HL-60/S4 (cell line): ENCODE results near the gene ENOX1.

Experiments used
- in situ Hi-C: fragments of 300-500 bp; cut with MboI; formaldehyde crosslinking; loops from 2 replicates; pipeline ENCODE4 v1.14.3; 2022; ENCODE audit warnings: low sequenced_read_pairs

Gene ENOX1

GRCh38 chr13:43269037-43269481 lies 517.7 kb downstream of the ENOX1 start:
- in situ Hi-C loops = no loop called here

GRCh38 chr13:43268632-43269031 lies 518.1 kb downstream of the ENOX1 start:
- in situ Hi-C loops = no loop called here

- in situ Hi-C loops = no loop called here
Measured at GRCh38 chr13:43267916-43268315, 518.9 kb downstream of the ENOX1 start.

GRCh38 chr13:43266936-43267615 lies 519.7 kb downstream of the ENOX1 start:
- in situ Hi-C loops = no loop called here

GRCh38 chr13:43265028-43265427 lies 521.7 kb downstream of the ENOX1 start:
- in situ Hi-C loops = no loop called here

- in situ Hi-C loops = no loop called here
Measured at GRCh38 chr13:43264458-43264857, 522.3 kb downstream of the ENOX1 start.

- in situ Hi-C loops = no loop called here
Measured at GRCh38 chr13:43263047-43263446, 523.7 kb downstream of the ENOX1 start.

- in situ Hi-C loops = no loop called here
Measured at GRCh38 chr13:43260999-43261398, 525.8 kb downstream of the ENOX1 start.

GRCh38 chr13:43258771-43259170 lies 528.0 kb downstream of the ENOX1 start:
- in situ Hi-C loops = no loop called here

GRCh38 chr13:43257765-43258164 lies 529.0 kb downstream of the ENOX1 start:
- in situ Hi-C loops = no loop called here

GRCh38 chr13:43251961-43252360 lies 534.8 kb downstream of the ENOX1 start:
- in situ Hi-C loops = no loop called here

- in situ Hi-C loops = no loop called here
Measured at GRCh38 chr13:43246382-43246781, 540.4 kb downstream of the ENOX1 start.

- in situ Hi-C loops = no loop called here
Measured at GRCh38 chr13:43245374-43245964, 541.3 kb downstream of the ENOX1 start.

- in situ Hi-C loops = no loop called here
Measured at GRCh38 chr13:43244481-43244880, 542.3 kb downstream of the ENOX1 start.

- in situ Hi-C loops = no loop called here
Measured at GRCh38 chr13:43243711-43244110, 543.1 kb downstream of the ENOX1 start.

GRCh38 chr13:43242040-43242439 lies 544.7 kb downstream of the ENOX1 start:
- in situ Hi-C loops = no loop called here

GRCh38 chr13:43240278-43240677 lies 546.5 kb downstream of the ENOX1 start:
- in situ Hi-C loops = no loop called here

- in situ Hi-C loops = no loop called here
Measured at GRCh38 chr13:43239275-43239840, 547.4 kb downstream of the ENOX1 start.

GRCh38 chr13:43238341-43239083 lies 548.3 kb downstream of the ENOX1 start:
- in situ Hi-C loops = no loop called here

- in situ Hi-C loops = no loop called here
Measured at GRCh38 chr13:43237616-43238015, 549.2 kb downstream of the ENOX1 start.

- in situ Hi-C loops = no loop called here
Measured at GRCh38 chr13:43235028-43235427, 551.7 kb downstream of the ENOX1 start.

GRCh38 chr13:43232873-43233265 lies 553.9 kb downstream of the ENOX1 start:
- in situ Hi-C loops = no loop called here
